NCI-H1694 (cell line): Measurements from ENCODE around the gene KRT33A.
"Not testable (repeated sequence)": the region's sequence is repeated elsewhere in the genome, so short reads cannot be mapped to it uniquely, and the experiment has no call there.

Source experiments
- DNase-seq: peaks from one replicate; lab custom pipeline; 2025; lab: John Stamatoyannopoulos, UW

The KRT33A gene

GRCh38 chr17:41363881-41364280 lies 13.3 kb upstream of the KRT33A start:
- DNase-seq, result no peak

GRCh38 chr17:41360296-41360995 lies 9.8 kb upstream of the KRT33A start:
- no peak for DNase-seq

GRCh38 chr17:41354536-41354935 lies 3.9 kb upstream of the KRT33A start:
- DNase-seq, result no peak

DNA sequence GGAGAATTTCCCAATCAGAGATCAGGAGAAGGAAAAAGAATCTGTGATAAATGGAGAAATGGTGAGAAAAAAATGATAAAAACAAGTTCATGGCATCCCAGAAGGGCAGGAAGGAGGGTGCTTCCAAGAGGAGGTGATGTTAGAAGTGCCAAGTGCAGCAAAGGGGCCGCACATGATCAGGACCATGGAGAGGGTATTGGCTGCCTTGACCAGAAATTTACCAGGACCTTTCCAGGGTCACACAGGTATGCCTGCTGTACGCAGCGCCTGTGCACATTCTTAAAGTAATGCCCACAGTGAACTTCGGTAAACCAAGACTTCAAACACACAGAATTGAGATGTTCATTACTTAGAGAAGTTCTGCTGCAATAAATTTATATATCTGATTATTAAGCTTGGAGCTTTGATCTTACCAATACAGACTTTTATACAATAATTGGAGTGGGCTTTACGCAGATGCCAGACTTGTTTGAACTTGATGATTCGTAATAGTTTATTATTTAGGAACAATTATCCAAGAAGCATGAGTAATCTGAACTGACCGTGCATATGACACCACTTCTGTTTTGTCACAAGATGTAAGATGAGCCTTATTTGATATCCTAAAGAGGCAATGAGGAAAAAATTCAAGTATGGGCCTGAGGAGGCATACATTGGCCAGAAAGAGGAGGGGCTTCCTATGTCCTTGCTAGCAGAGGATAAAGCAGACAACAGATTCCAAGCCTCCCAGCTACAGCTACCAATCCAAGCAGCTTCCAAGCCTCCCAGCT lies 2.2 kb upstream of the KRT33A start:
- no peak for DNase-seq

- DNase-seq, result no peak
These were observed 549 bp upstream of the KRT33A start for GRCh38 chr17:41351177-41351576.

DNA sequence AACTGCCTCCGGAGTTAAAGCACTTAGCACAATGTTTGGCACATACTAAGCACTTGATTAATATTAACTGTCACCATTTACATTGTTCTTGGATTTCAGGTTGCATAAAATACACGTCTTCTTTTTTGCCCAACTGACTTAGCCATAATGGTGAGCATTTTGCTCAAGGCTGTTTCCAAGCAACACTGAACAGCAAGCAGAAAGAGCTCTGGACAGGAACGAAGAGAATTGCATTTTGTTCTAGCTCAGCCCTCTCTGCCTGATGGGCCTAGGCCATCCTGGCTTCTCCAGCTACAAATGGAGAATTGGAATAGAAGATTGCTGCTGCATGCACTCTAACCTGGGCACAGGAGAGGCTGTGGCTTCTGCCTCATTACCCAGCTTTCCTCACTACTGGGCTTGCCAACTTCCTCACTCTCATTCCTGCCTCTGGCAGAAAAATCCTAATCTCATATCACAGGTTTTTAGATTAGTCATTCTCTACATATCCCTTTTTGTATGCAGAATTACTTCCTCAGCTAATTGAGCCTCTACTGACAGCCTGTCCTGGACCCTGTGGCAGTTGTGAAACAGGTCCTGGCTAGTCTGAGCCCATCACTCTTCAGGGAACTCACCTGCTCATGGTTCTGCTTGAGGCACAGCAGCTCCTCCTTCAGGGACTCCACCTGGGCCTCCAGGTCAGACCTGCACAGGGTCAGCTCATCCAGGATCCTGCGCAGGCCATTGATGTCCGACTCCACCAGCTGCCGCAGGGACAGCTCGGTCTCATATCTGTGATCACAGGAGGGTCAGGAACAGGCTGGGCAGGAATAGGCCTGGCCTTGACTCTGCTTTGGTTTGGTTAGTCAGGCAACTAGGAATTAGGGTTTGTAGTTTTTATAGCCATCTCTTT lies 2.5 kb downstream of the KRT33A start:
- DNase-seq, result no peak

GRCh38 chr17:41346421-41346820 lies 4.2 kb downstream of the KRT33A start:
- DNase-seq, result not testable (repeated sequence)

- DNase-seq, result no peak
These were observed 4.6 kb downstream of the KRT33A start for GRCh38 chr17:41345992-41346391.

- DNase-seq, result no peak
These were observed 7.6 kb downstream of the KRT33A start for GRCh38 chr17:41343029-41343428.

DNA sequence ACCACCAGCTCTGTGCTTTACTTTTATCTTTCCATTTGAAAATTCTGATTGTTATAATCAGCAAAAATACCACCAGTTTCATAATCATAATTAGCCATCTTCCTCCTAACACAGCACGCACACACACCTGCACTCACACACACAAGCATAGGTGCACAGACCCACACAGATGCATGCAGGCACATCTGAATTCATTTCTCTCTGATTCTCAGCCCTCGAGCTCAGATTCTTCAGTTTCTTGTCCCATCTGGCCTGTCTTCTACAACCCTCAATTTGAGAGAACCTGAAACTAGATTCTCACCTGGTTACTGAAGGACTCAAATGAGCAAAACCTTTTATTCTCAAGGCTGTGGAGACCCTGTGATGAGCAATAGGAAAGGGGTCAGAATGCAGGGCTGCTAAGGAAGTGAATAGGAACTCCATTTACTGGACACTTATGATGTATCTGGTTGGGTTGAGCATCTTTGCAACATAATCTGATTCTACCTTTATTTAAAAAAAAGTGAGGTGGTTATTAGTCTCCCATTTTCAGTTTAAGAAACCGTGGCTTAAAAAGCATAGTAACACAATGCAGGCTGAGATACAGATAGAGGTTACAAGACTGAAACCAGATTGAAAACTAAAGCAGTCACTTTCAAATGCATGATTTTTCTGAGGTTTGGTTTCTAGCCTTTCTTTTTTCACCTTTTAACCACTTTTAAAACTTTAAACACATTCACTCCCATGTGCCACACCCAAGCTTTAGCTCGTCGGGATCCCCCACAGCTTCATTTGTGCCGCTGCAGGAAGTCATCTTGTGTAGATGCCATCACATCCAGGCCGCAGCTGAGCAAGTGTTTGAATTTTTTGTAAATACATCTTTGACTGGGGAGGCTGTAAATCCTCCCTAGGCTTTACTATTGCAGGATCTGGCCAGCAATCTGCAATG lies 9.4 kb downstream of the KRT33A start:
- no peak for DNase-seq

- DNase-seq, result no peak
These were observed 10.1 kb downstream of the KRT33A start for GRCh38 chr17:41340494-41340893.

GRCh38 chr17:41339571-41340172 lies 11.0 kb downstream of the KRT33A start:
- DNase-seq, result no peak

GRCh38 chr17:41338961-41339485 lies 11.6 kb downstream of the KRT33A start:
- DNase-seq, result no peak

- no peak for DNase-seq
These were observed 14.9 kb downstream of the KRT33A start for GRCh38 chr17:41335747-41336146.

DNA sequence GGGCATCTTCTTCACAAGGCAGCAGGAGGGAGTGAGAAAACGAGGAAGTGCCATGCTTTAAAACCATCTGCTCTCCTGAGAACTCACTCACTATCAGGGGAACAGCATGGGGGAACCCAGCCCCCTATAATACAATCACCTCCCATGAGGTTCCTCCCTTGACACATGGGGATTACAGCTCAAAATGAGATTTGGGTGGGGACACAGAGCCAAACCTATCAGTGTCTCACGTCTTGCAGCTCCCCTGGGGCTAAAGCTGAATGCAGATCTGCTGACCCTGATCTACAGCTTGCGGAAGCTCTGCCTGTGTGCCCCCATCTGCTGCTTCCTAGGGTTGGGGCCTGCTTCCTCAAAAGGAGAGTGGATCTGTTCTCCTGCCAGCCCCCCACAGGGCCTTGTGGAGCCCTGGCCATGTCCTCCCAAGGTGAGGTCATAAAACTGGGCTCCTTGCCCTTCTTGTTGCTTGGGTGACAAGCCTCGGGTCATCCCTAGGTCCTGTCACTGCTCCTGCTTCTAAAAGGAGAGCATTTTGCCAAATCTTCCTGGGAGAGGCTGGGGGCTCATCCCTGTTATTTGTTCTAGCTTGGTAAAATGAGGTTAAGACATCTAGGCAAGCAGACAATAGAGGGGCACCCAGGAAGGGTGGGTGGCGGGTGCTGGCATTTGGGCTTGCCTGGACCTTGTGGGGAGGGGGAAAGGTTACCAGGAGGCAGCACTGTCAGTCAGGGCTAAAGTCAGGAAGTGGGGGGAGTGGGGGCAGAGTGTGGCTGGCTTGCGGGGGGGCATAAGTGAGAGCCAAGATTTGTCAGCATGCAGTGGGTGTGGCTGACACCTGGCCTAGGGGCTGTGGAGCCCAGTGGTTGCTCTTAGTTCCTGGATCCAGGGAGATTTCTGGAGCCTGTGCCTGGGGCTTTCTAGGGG lies 16.0 kb downstream of the KRT33A start:
- DNase-seq, result no peak

GRCh38 chr17:41333836-41334235 lies 16.8 kb downstream of the KRT33A start:
- DNase-seq, result no peak

DNA sequence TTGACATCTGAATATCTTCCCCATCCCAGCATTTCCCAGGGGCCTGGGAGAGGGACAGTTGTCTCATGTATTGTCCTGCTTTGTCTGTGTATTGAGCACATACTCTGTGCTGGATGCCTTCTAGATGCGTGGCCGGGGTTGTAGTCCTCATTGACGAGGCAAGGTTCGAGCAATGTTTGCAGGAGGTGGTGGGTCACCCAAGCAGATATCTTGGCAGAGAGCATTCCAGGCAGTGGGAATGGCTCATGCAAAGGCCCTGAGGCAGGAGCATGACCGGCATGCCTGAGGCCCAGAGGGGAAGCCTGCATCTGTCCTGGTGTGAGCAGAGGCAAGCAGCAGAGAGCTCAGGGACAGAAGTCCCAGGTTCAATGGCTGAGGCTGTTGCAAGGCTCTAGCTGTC lies 17.5 kb downstream of the KRT33A start:
- DNase-seq, result no peak

- no peak for DNase-seq
These were observed 18.4 kb downstream of the KRT33A start for GRCh38 chr17:41332239-41332638.

GRCh38 chr17:41331606-41332005 lies 19.0 kb downstream of the KRT33A start:
- no peak for DNase-seq
